DLD1 (cell line): ENCODE data around the gene SLC25A45.

Experiments used
- in situ Hi-C: cut with HindIII; loops from 2 replicates; pipeline ENCODE4 v1.10.0; 2017; ENCODE audit warnings: low sequenced_read_pairs

The SLC25A45 gene, protein sequence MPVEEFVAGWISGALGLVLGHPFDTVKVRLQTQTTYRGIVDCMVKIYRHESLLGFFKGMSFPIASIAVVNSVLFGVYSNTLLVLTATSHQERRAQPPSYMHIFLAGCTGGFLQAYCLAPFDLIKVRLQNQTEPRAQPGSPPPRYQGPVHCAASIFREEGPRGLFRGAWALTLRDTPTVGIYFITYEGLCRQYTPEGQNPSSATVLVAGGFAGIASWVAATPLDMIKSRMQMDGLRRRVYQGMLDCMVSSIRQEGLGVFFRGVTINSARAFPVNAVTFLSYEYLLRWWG

DNA sequence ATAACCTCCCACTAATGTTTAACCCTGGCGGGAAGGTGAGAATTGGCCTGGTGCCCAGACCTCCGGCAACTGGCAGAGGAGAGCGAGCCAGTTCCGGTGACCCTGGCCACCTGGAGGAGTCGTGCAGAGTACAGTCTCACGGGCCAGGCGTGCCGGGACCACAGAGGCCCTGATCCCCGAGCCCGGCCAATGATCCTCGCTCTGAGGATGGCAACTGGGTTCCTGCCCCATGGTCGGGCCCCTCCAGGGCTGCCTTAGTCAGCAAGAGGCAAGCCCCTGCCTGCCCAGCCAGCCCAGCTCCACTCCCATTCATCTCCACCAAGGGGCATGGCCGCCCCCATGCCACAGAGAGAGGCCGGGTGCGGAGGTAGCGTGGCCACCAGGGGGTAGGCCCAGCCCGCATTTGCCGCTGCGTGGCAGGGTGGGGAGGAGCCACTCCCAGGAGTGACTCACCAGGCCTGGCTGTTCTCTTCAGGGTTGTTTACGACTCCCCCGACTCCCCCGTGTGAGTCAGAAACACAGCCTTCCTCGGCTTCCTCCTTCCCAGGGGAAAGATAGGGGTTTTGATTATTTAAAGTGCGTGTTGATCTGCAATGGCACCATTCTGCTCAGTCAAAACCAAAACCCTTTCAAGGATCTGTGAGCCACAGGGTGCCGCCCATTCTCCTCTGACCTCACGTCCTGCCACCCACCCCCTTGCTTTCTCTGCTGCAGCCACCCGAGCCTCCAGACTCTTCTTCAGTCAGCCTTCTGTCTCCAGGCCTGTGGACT lies at the start of gene SLC25A45:
Gene SLC25A45 (minus strand): TSS at position 614 of the 771 bp plus-strand sequence. CDS start 695 bp downstream, outside the sequence.
- in situ Hi-C loops: no loop called here

DNA sequence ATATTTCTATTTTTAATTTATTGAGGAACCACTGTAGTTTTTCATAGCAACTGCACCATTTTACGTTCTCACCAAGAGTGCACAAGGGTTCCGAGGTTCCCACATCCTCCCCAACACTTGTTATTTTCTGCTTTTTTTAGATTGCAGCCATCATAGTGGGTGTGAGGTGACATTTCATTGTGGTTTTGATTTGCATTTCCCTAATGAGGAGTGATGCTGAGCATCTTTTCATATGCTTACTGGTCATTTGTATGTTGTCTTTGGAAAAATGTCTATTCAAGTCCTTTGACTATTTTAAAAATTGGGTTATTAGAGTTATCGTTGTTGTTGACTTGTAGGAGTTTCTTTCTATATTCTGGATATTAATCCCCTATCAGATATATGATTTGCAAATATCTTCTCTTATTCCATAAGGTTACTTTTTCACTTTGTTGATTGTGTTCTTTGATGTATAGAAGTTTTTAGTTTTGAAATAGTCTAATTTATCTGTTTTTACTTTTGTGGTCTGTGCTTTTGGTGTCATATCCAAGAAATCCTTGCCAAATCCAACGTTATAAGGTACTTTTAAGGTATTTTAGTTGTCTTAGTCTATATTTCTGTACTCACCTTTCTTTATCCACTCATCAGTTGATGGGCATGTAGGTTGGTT lies 49.1 kb upstream of the SLC25A45 start:
- in situ Hi-C loops: no loop called here

DNA sequence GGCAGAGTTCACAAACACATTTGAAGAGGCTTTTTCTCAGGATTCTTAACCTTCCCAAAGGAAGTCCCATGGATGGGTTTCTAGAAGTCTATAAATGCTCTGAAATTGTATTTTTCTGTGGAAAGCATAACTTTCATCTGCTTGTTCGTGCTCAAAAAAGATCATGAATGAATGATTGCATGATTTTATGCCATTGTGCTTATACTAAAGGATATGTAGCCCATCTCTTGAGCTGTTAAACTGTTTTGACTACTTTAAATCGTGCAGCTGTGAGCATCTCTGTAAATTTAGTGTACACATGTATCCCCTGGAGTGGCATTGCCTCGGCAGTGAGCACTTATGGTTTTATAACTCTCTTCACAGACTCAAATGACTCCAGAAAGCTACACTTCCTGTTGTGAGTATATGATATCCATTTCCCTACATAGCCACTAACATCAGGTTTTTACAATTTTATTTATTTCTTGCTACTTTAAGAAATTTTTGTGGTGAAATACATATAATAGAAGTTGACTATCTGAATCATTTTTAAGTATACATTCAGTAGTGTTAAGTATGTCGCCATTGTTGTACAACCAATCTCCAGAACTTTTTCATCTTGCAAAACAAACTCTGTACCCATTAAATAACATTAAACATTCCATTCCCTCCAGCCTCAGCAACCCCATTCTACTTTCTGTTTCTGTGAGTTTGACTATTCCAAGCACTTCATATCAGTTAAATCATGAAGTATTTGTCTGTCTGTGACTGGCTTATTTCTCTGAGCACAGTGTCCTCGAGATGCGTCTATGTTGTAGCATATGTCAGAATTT lies 48.2 kb upstream of the SLC25A45 start:
- in situ Hi-C loops: no loop called here

DNA sequence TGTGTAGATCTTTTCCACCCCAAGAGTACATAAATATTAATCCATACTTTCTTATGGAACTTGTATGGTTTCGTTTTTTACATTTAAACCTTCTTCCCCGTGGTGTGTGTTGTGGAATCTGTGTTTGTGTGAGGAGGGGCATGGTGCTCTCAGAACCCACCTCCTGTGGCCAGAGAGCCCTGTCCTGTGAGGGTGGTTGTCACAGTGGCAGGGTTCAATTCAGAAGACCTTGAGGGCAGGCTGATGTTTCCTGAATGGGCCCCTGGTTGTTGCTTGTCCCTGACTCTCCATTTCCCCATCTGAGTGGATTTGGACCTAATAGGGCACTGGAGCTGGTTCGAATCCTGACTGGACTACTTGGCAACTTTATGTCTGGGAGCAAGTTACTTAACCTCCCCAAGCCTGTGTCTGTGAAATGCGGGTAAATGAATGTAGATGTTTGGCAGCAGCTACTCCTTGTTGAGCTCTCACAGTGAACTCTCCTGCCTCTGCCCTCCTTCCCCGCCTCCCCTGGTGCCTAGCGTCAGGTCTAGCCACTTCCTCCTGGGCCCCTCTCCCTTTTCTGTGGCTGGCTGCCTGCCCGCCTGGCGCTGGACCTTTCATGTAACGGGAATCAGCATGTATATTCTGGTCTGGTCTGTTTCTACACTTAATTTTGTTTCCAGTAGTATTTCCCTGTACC lies 47.4 kb upstream of the SLC25A45 start:
- in situ Hi-C loops: loop anchor here (10.0 kb wide), 1 partner anchor 65 kb away; the partner anchor contains the start of gene MALAT1

DNA sequence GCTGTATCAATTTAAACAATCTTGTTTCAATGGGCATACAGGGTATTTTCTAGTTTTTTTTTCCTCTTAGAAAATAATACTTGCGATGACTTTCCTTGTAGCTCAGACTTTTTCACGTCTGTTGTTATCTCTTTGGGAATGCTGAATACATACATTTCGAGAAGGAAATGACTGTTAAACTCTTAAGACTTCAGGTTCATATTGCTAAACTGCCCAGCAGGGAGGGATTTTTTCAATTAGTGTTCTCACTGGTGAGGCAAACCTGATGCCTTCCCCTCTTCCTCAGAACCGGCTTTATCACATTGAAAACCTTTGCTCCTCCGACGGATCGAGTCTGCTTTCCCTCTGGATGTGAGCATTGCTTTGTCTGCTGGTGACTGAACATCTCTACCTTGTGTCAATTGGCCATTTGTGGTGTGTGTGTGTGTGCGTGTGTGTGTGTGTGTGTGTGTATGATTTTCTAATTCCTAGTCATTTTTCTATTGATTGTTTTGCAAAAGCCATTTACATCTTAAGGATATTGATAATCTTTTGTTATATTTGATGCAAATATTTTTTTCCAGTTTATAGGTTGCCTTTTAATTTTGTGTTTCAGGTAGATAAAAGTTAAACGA lies 46.7 kb upstream of the SLC25A45 start:
- in situ Hi-C loops: loop anchor here (10.0 kb wide), 1 partner anchor 66 kb away; the partner anchor contains the start of gene MALAT1

DNA sequence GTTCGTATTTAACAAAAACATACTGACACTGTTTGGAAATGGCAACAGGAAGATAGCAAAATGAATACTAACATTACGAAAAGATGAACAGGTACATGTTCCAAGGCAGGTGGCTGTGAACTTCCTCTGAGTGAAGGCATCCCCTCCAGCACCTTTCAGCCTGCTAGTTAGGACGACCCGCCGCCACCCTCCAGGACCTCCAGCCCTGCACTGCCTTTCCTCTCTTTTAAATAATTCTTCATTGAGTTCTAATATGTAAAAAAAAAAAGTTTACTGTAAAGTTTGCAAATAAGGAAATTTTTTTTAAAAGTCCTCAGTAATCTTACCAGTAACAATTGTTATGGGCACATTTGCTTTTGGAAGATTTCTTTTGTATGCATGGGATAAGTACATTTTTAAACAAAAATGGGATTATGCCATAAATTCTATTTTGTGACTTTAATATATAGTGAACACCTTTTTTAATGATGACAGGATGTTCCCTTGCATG lies 46.2 kb upstream of the SLC25A45 start:
- in situ Hi-C loops: loop anchor here (10.0 kb wide), 1 partner anchor 66 kb away; the partner anchor contains the start of gene MALAT1

DNA sequence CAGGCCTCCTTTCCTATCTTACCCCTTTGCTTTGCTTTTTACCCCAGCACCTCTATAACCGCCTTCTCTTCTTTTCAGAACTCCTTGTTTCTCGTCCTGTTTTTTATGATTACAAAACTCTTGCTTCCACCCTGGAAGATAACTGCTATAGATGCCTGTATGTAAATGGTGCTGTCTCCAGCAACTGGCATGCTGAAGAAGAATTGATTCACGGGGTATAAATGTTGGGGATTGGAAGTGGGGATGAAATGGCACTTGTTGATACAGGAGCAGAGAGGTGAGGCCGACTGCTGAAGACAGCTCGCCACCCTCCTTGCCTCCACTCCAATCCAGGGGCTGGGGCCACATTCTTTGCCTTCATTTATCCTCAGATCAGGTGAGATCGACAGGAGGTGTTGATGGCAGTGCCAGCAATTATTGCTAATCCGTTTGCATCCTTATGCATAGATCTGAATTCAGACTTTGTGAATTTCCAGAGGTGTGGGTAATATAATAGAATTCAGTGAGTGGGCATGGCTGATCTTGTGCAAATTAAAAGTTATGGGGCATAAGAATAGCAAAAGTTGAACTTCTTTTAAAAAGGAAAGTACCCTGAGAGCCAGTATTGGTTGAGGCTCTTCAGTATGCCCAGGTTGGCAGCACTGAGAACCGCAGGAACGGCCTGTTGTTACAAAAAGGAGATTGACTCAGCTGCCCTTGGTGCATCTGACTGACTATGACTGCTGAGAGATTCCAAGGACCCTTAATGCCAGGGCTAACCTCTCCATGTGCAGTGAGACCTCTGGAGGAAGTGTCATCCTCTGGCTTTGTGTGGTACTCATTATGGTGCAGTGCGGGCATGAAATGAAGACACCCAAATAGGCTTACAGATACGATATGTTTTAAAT lies 45.5 kb upstream of the SLC25A45 start:
- in situ Hi-C loops: loop anchor here (10.0 kb wide), 1 partner anchor 67 kb away; the partner anchor contains the start of gene MALAT1

DNA sequence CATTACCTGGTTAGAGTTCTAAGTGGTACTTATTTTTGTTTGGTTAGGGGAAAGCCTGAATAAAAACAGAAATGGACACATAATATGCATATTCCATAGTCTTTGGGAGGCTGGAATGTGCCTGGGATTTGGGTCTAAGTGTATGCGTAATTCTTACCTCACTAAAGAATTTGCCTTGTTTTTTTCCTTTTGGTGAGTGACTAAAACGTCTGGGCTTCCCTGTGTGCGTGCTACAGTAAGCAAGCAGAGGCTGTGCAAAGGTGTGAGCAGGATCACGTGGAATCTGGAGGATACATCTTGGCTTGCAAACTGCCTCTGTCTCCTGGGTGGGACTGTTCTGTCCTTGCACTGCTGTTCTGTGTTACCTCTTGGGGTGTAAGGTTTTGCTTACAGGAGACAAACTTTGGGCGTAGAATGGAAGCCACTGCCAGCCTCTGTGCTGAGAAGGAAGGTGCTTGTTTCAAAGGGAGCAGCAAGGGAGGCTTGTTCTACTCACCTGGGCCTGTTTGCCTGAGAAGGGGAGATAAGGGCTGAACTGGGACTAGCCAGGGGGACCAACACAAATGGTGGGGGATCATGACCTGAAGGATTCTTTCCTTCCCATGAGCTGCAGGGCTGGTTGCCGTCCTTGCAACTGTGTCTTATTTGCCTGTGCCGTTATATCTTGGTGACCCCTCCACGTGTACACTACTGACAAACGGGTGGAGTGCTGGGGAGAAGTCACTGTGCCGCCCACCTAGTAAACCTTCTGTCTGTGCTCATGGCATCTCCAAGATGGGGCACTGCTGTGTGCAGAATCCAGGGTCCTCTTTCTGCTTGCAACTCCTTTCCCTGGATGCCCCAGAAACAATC lies 44.6 kb upstream of the SLC25A45 start:
- in situ Hi-C loops: loop anchor here (10.0 kb wide), 1 partner anchor 68 kb away; the partner anchor contains the start of gene MALAT1

DNA sequence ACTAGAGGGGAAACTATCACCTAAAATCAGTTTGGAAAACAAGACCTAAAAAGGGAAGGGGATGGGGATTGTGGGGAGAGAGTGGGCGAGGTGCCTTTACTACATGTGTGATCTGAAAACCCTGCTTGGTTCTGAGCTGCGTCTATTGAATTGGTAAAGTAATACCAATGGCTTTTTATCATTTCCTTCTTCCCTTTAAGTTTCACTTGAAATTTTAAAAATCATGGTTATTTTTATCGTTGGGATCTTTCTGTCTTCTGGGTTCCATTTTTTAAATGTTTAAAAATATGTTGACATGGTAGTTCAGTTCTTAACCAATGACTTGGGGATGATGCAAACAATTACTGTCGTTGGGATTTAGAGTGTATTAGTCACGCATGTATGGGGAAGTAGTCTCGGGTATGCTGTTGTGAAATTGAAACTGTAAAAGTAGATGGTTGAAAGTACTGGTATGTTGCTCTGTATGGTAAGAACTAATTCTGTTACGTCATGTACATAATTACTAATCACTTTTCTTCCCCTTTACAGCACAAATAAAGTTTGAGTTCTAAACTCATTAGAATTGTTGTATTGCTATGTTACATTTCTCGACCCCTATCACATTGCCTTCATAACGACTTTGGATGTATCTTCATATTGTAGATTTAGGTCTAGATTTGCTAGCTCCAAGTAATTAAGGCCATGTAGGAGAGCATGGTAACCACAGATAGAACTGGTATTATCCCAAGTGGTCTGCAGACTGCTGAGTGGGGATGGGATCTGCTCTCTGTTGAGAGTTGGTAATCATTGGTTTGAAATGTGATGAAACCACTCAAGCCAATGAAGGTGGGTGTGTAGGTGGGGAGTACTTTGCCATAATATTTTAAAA lies 43.8 kb upstream of the SLC25A45 start:
- in situ Hi-C loops: loop anchor here (10.0 kb wide), 1 partner anchor 69 kb away; the partner anchor contains the start of gene MALAT1

DNA sequence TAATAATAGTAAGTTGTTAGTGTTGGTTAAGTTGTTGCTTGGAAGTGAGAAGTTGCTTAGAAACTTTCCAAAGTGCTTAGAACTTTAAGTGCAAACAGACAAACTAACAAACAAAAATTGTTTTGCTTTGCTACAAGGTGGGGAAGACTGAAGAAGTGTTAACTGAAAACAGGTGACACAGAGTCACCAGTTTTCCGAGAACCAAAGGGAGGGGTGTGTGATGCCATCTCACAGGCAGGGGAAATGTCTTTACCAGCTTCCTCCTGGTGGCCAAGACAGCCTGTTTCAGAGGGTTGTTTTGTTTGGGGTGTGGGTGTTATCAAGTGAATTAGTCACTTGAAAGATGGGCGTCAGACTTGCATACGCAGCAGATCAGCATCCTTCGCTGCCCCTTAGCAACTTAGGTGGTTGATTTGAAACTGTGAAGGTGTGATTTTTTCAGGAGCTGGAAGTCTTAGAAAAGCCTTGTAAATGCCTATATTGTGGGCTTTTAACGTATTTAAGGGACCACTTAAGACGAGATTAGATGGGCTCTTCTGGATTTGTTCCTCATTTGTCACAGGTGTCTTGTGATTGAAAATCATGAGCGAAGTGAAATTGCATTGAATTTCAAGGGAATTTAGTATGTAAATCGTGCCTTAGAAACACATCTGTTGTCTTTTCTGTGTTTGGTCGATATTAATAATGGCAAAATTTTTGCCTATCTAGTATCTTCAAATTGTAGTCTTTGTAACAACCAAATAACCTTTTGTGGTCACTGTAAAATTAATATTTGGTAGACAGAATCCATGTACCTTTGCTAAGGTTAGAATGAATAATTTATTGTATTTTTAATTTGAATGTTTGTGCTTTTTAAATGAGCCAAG lies 42.9 kb upstream of the SLC25A45 start:
- in situ Hi-C loops: loop anchor here (10.0 kb wide), 1 partner anchor 69 kb away; the partner anchor contains the start of gene MALAT1

DNA sequence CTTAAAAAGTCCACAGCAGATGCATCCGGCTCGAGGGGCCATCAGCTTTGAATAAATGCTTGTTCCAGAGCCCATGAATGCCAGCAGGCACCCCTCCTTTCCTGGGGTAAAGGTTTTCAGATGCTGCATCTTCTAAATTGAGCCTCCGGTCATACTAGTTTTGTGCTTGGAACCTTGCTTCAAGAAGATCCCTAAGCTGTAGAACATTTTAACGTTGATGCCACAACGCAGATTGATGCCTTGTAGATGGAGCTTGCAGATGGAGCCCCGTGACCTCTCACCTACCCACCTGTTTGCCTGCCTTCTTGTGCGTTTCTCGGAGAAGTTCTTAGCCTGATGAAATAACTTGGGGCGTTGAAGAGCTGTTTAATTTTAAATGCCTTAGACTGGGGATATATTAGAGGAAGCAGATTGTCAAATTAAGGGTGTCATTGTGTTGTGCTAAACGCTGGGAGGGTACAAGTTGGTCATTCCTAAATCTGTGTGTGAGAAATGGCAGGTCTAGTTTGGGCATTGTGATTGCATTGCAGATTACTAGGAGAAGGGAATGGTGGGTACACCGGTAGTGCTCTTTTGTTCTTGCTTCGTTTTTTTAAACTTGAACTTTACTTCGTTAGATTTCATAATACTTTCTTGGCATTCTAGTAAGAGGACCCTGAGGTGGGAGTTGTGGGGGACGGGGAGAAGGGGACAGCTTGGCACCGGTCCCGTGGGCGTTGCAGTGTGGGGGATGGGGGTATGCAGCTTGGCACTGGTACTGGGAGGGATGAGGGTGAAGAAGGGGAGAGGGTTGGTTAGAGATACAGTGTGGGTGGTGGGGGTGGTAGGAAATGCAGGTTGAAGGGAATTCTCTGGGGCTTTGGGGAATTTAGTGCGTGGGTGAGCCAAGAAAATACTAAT lies 42.0 kb upstream of the SLC25A45 start:
- in situ Hi-C loops: loop anchor here (10.0 kb wide), 1 partner anchor 70 kb away; the partner anchor contains the start of gene MALAT1

DNA sequence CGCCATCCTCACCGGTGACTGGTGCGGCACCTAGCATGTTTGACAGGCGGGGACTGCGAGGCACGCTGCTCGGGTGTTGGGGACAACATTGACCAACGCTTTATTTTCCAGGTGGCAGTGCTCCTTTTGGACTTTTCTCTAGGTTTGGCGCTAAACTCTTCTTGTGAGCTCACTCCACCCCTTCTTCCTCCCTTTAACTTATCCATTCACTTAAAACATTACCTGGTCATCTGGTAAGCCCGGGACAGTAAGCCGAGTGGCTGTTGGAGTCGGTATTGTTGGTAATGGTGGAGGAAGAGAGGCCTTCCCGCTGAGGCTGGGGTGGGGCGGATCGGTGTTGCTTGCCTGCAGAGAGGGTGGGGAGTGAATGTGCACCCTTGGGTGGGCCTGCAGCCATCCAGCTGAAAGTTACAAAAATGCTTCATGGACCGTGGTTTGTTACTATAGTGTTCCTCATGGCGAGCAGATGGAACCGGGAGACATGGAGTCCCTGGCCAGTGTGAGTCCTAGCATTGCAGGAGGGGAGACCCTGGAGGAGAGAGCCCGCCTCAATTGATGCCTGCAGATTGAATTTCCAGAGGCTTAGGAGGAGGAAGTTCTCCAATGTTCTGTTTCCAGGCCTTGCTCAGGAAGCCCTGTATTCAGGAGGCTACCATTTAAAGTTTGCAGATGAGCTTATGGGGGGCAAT lies 41.2 kb upstream of the SLC25A45 start:
- in situ Hi-C loops: loop anchor here (10.0 kb wide), 1 partner anchor 71 kb away; the partner anchor contains the start of gene MALAT1
